HUES6 (cell line): ENCODE results near the gene ADCY1.

Source experiments
- H3K27ac ChIP-seq: 2 replicates; pipeline ENCODE4 v1.7.0; 2013; ENCODE audit warnings: low read depth, mild to moderate bottlenecking, low read length, inconsistent platforms
- H3K27me3 ChIP-seq: 2 replicates; pipeline ENCODE4 v1.6.1; 2013; ENCODE audit warnings: low read length; ENCODE audit not compliant: control insufficient read depth, insufficient read depth
- H3K36me3 ChIP-seq: 2 replicates; pipeline ENCODE4 v1.6.1; 2013; ENCODE audit warnings: low read length; ENCODE audit not compliant: control insufficient read depth, insufficient read depth
- H3K4me1 ChIP-seq: 2 replicates; pipeline ENCODE4 v1.6.1; 2013; ENCODE audit warnings: low read length; ENCODE audit not compliant: control insufficient read depth, insufficient read depth
- H3K4me3 ChIP-seq: 2 replicates; pipeline ENCODE4 v1.5.1; 2013; ENCODE audit warnings: low read depth, low read length
- H3K9ac ChIP-seq: one replicate; pipeline ENCODE4 v1.6.1; 2013; ENCODE audit warnings: mild to moderate bottlenecking, low read length
- H3K9me3 ChIP-seq: 2 replicates; pipeline ENCODE4 v1.6.1; 2013; ENCODE audit warnings: low read depth, low read length; ENCODE audit not compliant: control insufficient read depth, insufficient read depth

Gene ADCY1

DNA sequence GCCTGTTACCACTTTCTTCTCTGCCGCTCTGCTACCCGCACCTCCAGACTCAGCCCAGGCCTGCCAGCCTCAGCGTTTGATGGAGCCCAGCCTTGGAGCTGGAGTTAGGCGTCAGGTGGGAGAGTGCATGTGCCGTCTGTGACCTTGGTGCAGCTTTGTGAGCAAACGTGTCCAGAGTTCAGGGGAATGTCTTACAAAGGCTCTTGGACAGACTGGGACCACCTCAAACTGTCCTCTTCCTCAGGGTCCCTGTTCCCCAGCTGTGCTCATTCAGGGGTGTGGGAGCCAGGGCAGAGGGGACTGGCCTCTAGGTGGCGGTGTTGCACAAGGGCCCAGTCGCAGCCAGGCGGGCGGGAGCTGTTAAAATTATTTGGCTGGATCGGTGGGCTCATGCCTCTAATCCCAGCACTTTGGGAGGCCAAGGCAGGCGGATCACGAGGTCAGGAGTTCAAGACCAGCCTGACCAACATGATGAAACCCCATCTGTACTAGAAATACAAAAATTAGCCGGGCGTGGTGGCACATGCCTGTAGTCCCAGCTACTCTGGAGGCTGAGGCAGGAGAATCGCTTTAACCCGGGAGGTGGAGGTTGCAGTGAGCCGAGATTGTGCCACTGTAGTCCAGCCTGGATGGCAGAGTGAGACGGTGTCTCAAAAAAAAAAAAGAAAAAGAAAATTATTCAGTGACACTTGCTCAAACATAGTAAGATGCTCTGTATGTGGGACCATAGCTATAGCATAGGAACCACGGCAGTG is 89.2 kb downstream of the ADCY1 start:
- H3K4me3 ChIP-seq: no peak overlapping the region
- H3K9me3 ChIP-seq: no peaks in the 10 kb centered on the region
- H3K9ac ChIP-seq: no peak overlapping the region
- H3K27ac ChIP-seq: no peak overlapping the region
- H3K4me1 ChIP-seq: no peaks in the 10 kb centered on the region
- no peaks in the 10 kb centered on the region for H3K36me3 ChIP-seq
- no peaks in the 10 kb centered on the region for H3K27me3 ChIP-seq

DNA sequence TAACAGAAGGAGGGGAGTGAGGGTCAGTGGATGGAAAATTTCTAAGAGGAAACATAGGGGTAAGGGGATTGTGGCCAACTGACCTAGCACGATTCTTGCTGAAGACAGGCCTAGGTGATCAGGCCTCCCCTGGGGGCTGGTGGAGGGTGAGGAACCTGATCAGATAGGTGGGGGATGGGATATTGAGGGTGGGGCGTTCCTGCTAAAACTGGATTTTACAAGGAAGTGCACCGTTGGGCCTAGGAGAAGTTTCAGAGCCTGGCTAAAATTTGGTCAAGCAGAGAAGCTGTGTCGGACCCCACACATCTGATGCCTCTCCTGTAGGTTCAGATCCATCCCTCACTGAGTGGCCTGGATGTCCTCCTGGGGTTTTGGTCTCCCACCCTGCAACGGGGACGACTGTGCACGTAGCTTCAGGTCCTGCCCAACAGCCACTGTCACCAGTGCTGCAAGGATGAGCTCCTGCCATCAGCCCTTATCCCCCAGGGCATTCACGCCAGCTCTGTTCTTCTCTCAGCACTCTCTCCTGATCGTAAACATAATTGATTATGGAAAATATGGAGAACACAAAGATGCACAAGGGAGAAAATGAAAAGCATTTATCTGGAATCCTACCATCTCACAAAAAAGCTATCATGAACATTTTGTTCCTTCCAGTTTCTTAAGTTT is 89.9 kb downstream of the ADCY1 start:
- Histone ChIP-seq H3K27ac (no peak overlapping the region), H3K36me3 (no peaks in the 10 kb centered on the region), H3K9me3 (no peaks in the 10 kb centered on the region), H3K4me1 (no peaks in the 10 kb centered on the region), H3K4me3 (no peak overlapping the region), H3K9ac (no peak overlapping the region), H3K27me3 (no peaks in the 10 kb centered on the region)

DNA sequence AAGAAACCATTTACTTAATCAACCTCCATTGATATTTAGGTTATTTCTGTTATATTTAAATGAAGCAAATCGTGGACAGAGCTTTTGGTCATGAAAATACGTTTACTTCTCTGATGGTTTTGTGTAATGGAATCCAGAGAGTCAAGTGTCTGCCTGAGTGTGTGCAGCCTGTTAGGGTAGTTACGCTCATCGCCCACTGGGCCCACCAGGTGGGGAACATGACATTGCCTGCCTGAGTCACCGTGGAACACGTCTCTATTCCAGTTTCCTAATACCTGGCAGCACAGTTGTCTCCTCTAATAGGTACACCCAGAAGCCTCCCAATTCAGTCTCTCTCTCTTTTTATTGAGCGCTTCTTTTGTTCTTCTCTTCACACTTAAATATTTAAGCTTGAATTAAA is 91.0 kb downstream of the ADCY1 start:
- no peak overlapping the region for H3K4me3 ChIP-seq
- no peaks in the 10 kb centered on the region for H3K9me3 ChIP-seq
- H3K9ac ChIP-seq: no peak overlapping the region
- H3K36me3 ChIP-seq: no peaks in the 10 kb centered on the region
- H3K4me1 ChIP-seq: no peaks in the 10 kb centered on the region
- H3K27me3 ChIP-seq: no peaks in the 10 kb centered on the region
- H3K27ac ChIP-seq: no peak overlapping the region

DNA sequence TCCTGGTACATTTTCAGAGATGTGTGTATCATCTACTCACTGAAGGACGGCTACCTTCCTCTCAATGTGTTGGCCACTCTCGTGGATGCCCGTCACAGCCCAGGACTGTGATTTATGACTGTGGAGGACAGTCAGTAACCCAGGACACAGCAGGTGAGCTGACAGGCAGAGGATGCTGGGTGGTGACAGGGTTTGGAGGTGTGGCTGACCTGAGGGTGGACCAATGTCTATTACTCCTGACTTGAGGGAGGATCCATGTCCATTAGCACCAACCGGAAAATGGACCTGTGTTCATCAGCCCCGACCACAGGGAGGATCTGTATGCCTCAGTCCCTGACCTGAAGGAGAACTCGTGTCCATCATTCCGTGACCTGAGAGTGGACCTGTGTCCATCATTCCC is 96.1 kb downstream of the ADCY1 start:
- Histone ChIP-seq H3K36me3 (no peaks in the 10 kb centered on the region), H3K9me3 (no peaks in the 10 kb centered on the region; the same call in 1 of the 2 replicates), H3K4me1 (no peaks in the 10 kb centered on the region), H3K27ac (no peak overlapping the region), H3K4me3 (no peak overlapping the region), H3K27me3 (no peaks in the 10 kb centered on the region), H3K9ac (no peak overlapping the region)

GRCh38 chr7:45670717-45671116 is 96.5 kb downstream of the ADCY1 start:
- H3K27ac ChIP-seq: no peak overlapping the region
- H3K27me3 ChIP-seq: no peaks in the 10 kb centered on the region
- H3K4me3 ChIP-seq: no peak overlapping the region
- H3K9me3 ChIP-seq: no peaks in the 10 kb centered on the region; the same call in 1 of the 2 replicates
- no peak overlapping the region for H3K9ac ChIP-seq
- H3K4me1 ChIP-seq: no peaks in the 10 kb centered on the region
- no peaks in the 10 kb centered on the region for H3K36me3 ChIP-seq

- Histone ChIP-seq H3K4me1 (no peaks in the 10 kb centered on the region), H3K27me3 (no peaks in the 10 kb centered on the region), H3K9ac (no peak overlapping the region), H3K36me3 (no peaks in the 10 kb centered on the region; the same call in 1 of the 2 replicates), H3K27ac (no peak overlapping the region), H3K4me3 (no peak overlapping the region), H3K9me3 (no peaks in the 10 kb centered on the region)
Observed at GRCh38 chr7:45677311-45677900, 103.2 kb downstream of the ADCY1 start.

DNA sequence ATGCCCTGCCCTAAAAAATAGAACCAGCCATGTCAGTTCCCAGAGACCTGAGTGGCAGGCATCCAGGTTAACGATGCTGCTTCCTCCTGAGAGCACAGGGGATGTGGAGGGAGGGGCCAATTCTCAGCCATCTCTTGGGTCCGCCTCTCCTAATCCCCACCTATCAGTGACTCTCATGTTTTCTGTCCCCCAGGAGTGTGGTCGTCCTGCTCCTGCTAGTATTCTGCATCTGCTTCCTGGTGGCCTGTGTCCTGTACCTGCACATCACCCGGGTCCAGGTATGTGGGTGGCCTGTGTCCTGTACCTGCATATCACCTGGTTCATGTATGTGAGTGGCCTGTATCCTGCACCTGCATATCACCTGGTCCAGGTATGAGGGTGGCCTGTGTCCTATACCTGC is 105.3 kb downstream of the ADCY1 start:
- Histone ChIP-seq H3K27ac (no peak overlapping the region), H3K36me3 (no peaks in the 10 kb centered on the region; the same call in 1 of the 2 replicates), H3K27me3 (no peaks in the 10 kb centered on the region), H3K4me3 (no peak overlapping the region), H3K9me3 (no peaks in the 10 kb centered on the region), H3K9ac (no peak overlapping the region), H3K4me1 (no peaks in the 10 kb centered on the region)

- Histone ChIP-seq H3K9me3 (no peaks in the 10 kb centered on the region), H3K4me1 (no peaks in the 10 kb centered on the region), H3K27me3 (no peaks in the 10 kb centered on the region), H3K36me3 (no peaks in the 10 kb centered on the region; the same call in 1 of the 2 replicates), H3K9ac (no peak overlapping the region), H3K27ac (no peak overlapping the region), H3K4me3 (no peak overlapping the region)
Observed at GRCh38 chr7:45680776-45681175, 106.6 kb downstream of the ADCY1 start.

DNA sequence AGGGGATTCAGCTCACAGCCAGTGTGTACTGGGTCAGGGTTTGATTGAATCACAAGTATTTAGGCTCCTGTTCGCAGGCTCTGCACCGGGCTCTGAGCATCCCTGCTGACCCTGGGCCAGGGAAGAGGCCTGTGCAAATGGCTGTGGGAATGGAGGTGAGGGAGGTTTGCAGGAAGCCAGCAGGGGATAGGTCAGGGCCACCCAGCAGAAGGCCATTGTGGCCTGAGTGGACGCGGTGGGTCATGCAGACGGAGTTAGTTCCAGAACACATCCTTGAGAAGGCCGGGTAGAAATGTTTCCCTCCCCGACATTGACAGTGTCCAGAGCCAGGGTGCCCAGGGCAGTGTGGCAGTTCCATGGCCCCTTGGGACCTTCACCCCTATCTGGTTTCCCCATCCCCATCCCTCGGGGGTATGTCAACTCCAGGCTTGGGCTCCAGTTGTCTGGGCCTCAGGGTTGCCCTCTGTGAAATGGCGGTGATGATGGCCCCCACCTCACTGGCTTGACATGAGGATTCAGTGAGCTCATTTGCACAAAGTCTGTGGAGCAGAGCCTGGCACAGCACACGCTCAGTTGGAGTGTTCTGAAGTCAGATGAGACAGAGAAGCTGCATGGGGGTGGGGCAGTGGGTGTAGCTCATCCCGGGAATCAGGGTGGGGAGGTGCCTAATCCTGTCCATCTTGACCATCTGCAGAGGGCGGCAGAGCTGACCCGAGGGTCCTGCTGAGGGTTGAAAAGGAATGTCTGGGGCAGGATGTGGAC is 107.6 kb downstream of the ADCY1 start:
- no peak overlapping the region for H3K4me3 ChIP-seq
- no peaks in the 10 kb centered on the region for H3K27me3 ChIP-seq
- H3K27ac ChIP-seq: no peak overlapping the region
- peaks cover 2% of the 10 kb centered on the region; the same call in 1 of the 2 replicates for H3K36me3 ChIP-seq
- H3K9me3 ChIP-seq: no peaks in the 10 kb centered on the region
- no peak overlapping the region for H3K9ac ChIP-seq
- no peaks in the 10 kb centered on the region for H3K4me1 ChIP-seq

DNA sequence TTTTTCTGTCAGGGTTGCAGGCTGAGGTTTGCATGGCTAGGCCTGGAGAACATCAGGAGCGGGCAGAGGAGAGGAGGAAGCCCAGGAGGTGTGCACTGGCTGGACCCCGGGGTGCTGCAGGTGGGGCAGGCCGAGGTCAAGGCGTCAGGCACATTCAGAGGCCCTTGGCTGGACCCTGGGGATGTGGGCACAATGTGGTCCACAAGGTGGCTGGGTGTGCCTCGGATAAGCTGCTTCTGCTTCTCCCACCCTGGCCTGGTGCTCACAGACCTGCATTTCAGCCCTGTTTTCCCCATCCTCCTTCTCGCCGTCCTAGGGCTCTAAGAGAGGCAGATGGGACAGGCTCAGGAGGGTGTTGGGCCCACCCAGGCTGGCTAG is 108.2 kb downstream of the ADCY1 start:
- Histone ChIP-seq H3K36me3 (peaks cover 2% of the 10 kb centered on the region; the same call in 1 of the 2 replicates), H3K9ac (no peak overlapping the region), H3K27me3 (no peaks in the 10 kb centered on the region), H3K4me1 (no peaks in the 10 kb centered on the region), H3K9me3 (no peaks in the 10 kb centered on the region), H3K4me3 (no peak overlapping the region), H3K27ac (no peak overlapping the region)
